GM18907 (cell line): ENCODE measurements around the gene BCL7C.
"Not testable (repeated sequence)": the region's sequence is repeated elsewhere in the genome, so short reads cannot be mapped to it uniquely, and the experiment has no call there.

ENCODE experiments used
- ATAC-seq: cut with Tn5 transposase; IDR thresholded peaks from one replicate; pipeline ENCODE4 v1.9.1; 2021; ENCODE audit warnings: mild to moderate bottlenecking, moderate library complexity; ENCODE audit not compliant: unreplicated experiment

BCL7C gene

GRCh38 chr16:30874244-30874820 is 19.5 kb downstream of the BCL7C start:
- no peak for ATAC-seq

GRCh38 chr16:30870904-30871303 is 23.0 kb downstream of the BCL7C start:
- no peak for ATAC-seq

- ATAC-seq, result no peak
Observed at GRCh38 chr16:30867747-30868146, 26.1 kb downstream of the BCL7C start.

- no peak for ATAC-seq
Observed at GRCh38 chr16:30866031-30866430, 27.8 kb downstream of the BCL7C start.

- ATAC-seq, result not testable (repeated sequence)
Observed at GRCh38 chr16:30863178-30863577, 30.7 kb downstream of the BCL7C start.

- not testable (repeated sequence) for ATAC-seq
Observed at GRCh38 chr16:30860729-30861128, 33.1 kb downstream of the BCL7C start.

- no peak for ATAC-seq
Observed at GRCh38 chr16:30858829-30859423, 35.0 kb downstream of the BCL7C start.

GRCh38 chr16:30858111-30858495 is 35.8 kb downstream of the BCL7C start:
- no peak for ATAC-seq

GRCh38 chr16:30853758-30854157 is 40.1 kb downstream of the BCL7C start:
- no peak for ATAC-seq

GRCh38 chr16:30850246-30850645 is 43.6 kb downstream of the BCL7C start:
- ATAC-seq, result no peak

- no peak for ATAC-seq
Observed at GRCh38 chr16:30846649-30847402, 47.1 kb downstream of the BCL7C start.

GRCh38 chr16:30844671-30845449 is 49.0 kb downstream of the BCL7C start:
- peak; percentile 73 for ATAC-seq

- ATAC-seq, result no peak
Observed at GRCh38 chr16:30844346-30844670, 49.6 kb downstream of the BCL7C start.

GRCh38 chr16:30843501-30843900 is 50.4 kb downstream of the BCL7C start:
- no peak for ATAC-seq

GRCh38 chr16:30842971-30843370 is 50.9 kb downstream of the BCL7C start:
- no peak for ATAC-seq

GRCh38 chr16:30841332-30841731 is 52.5 kb downstream of the BCL7C start:
- no peak for ATAC-seq

GRCh38 chr16:30840611-30841010 is 53.3 kb downstream of the BCL7C start:
- ATAC-seq, result no peak

GRCh38 chr16:30839523-30840227 is 54.2 kb downstream of the BCL7C start:
- no peak for ATAC-seq

- no peak for ATAC-seq
Observed at GRCh38 chr16:30838876-30839471, 54.9 kb downstream of the BCL7C start.

- ATAC-seq, result no peak
Observed at GRCh38 chr16:30837904-30838303, 56.0 kb downstream of the BCL7C start.
